SK-N-SH treated with all-trans-retinoic acid at 6 μM for 48 hours (cell line): Measurements from ENCODE around the gene BBS9.

Experiments
- ATAC-seq: fragments of 200-7000 bp; cut with Tn5 transposase; 3 replicates; pipeline ENCODE4 v1.9.1; 2020; ENCODE audit warnings: mild to moderate bottlenecking, moderate library complexity
- ARNTL ChIP-seq: fragments of 450-650 bp; formaldehyde crosslinking; IDR thresholded peaks from 2 replicates; pipeline ENCODE4 v1.5.0; 2020; ENCODE audit warnings: low read depth, mild to moderate bottlenecking, moderate library complexity, borderline replicate concordance
- BACH2 ChIP-seq: fragments of 250-450 bp; sonication (Bioruptor Pico); IDR thresholded peaks from 2 replicates; pipeline ENCODE4 v1.9.0; 2021; ENCODE audit warnings: mild to moderate bottlenecking, borderline replicate concordance
- CSDC2 ChIP-seq: fragments of 250-450 bp; sonication (Bioruptor Pico); IDR thresholded peaks from 2 replicates; pipeline ENCODE4 v1.5.0; 2020; ENCODE audit warnings: mild to moderate bottlenecking, moderate library complexity
- ESRRG ChIP-seq: fragments of 250-450 bp; sonication (Bioruptor Pico); IDR thresholded peaks from 2 replicates; pipeline ENCODE4 v1.6.1; 2021; ENCODE audit warnings: mild to moderate bottlenecking
- GLIS3 ChIP-seq: fragments of 250-450 bp; sonication (Bioruptor Pico); IDR thresholded peaks from 2 replicates; pipeline ENCODE4 v1.5.0; 2020; ENCODE audit warnings: mild to moderate bottlenecking, moderate library complexity
- ISL1 ChIP-seq: fragments of 250-450 bp; sonication (Bioruptor Pico); IDR thresholded peaks from 2 replicates; pipeline ENCODE4 v2.1.2; 2022; ENCODE audit warnings: mild to moderate bottlenecking, moderate library complexity
- OSR1 ChIP-seq: fragments of 250-450 bp; sonication (Bioruptor Pico); IDR thresholded peaks from 2 replicates; pipeline ENCODE4 v1.8.0; 2022; ENCODE audit warnings: moderate library complexity, mild to moderate bottlenecking, inconsistent platforms
- PPARA ChIP-seq: fragments of 250-450 bp; sonication (Bioruptor Pico); IDR thresholded peaks from 2 replicates; pipeline ENCODE4 v1.5.0; 2020; ENCODE audit warnings: mild to moderate bottlenecking, borderline replicate concordance
- RARB ChIP-seq: fragments of 250-450 bp; sonication (Bioruptor Pico); IDR thresholded peaks from 2 replicates; pipeline ENCODE4 v1.8.0; 2021; ENCODE audit warnings: mild to moderate bottlenecking, moderate library complexity
- SNAI2 ChIP-seq: fragments of 250-450 bp; sonication (Bioruptor Pico); IDR thresholded peaks from 2 replicates; pipeline ENCODE4 v1.5.0; 2020; ENCODE audit warnings: mild to moderate bottlenecking, moderate library complexity
- TCF4 ChIP-seq: fragments of 250-450 bp; sonication (Bioruptor Pico); IDR thresholded peaks from 2 replicates; pipeline ENCODE4 v1.8.0; 2021; ENCODE audit warnings: mild to moderate bottlenecking, moderate library complexity, borderline replicate concordance
- TOX ChIP-seq: fragments of 250-450 bp; sonication (Bioruptor Pico); IDR thresholded peaks from 2 replicates; pipeline ENCODE4 v1.8.0; 2021; ENCODE audit warnings: mild to moderate bottlenecking, moderate library complexity, borderline replicate concordance
- ZC3H10 ChIP-seq: fragments of 250-450 bp; sonication (Bioruptor Pico); IDR thresholded peaks from 2 replicates; pipeline ENCODE4 v1.5.1; 2021; ENCODE audit warnings: mild to moderate bottlenecking, moderate library complexity
- ZFP3 ChIP-seq: fragments of 250-450 bp; sonication (Bioruptor Pico); IDR thresholded peaks from 2 replicates; pipeline ENCODE4 v1.5.0; 2020; ENCODE audit warnings: mild to moderate bottlenecking, moderate library complexity
- ZFP30 ChIP-seq: fragments of 450-650 bp; formaldehyde crosslinking; IDR thresholded peaks from 2 replicates; pipeline ENCODE4 v1.5.0; 2022; ENCODE audit warnings: mild to moderate bottlenecking, moderate library complexity
- ZNF565 ChIP-seq: fragments of 450-650 bp; formaldehyde crosslinking; conservative IDR thresholded peaks from 2 replicates; pipeline ENCODE4 v1.5.0; 2020; ENCODE audit warnings: low read depth, mild to moderate bottlenecking, moderate library complexity
- ZNF70 ChIP-seq: fragments of 450-650 bp; formaldehyde crosslinking; IDR thresholded peaks from 2 replicates; pipeline ENCODE4 v1.5.0; 2020; ENCODE audit warnings: mild to moderate bottlenecking, moderate library complexity
- ZNF8 ChIP-seq: fragments of 450-650 bp; formaldehyde crosslinking; IDR thresholded peaks from 2 replicates; pipeline ENCODE4 v1.5.0; 2020; ENCODE audit warnings: mild to moderate bottlenecking, moderate library complexity
- TF ChIP-seq, protein P1 (sequence below): fragments of 250-450 bp; sonication (Bioruptor Pico); IDR thresholded peaks from 2 replicates; pipeline ENCODE4 v1.5.1; 2020; ENCODE audit warnings: low read depth, mild to moderate bottlenecking, moderate library complexity
- TF ChIP-seq, protein P2 (sequence below): fragments of 250-450 bp; sonication (Bioruptor Pico); IDR thresholded peaks from 2 replicates; pipeline ENCODE4 v1.8.0; 2020; ENCODE audit warnings: mild to moderate bottlenecking, moderate library complexity, borderline replicate concordance
- TF ChIP-seq, protein P3 (sequence below): fragments of 250-450 bp; sonication (Bioruptor Pico); IDR thresholded peaks from 2 replicates; pipeline ENCODE4 v1.5.0; 2020; ENCODE audit warnings: mild to moderate bottlenecking, moderate library complexity
- TF ChIP-seq, protein P4 (sequence below): fragments of 250-450 bp; sonication (Bioruptor Pico); IDR thresholded peaks from 2 replicates; pipeline ENCODE4 v1.5.1; 2021; ENCODE audit warnings: mild to moderate bottlenecking, moderate library complexity

The BBS9 gene

DNA sequence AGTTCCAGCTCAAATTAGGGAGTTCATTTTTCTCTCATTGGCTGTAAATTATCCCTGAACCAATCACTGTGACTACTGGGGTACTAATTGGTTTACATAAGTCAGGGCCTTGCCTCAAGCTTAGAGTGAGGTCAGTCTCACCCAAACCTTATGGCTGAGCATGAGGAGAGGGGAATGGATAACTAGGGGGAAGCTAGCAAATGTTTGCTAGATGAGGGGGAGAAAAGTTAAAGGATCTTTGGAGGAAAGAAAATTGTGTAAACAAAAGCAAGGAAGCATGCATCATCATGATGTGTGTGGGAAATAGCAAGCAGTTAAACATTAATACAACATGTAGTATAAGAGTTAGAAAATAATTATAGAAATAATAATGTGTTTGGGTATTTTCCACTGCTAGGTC is 121.9 kb downstream of the BBS9 start (continued):
- TF ChIP-seq, protein P1, sequence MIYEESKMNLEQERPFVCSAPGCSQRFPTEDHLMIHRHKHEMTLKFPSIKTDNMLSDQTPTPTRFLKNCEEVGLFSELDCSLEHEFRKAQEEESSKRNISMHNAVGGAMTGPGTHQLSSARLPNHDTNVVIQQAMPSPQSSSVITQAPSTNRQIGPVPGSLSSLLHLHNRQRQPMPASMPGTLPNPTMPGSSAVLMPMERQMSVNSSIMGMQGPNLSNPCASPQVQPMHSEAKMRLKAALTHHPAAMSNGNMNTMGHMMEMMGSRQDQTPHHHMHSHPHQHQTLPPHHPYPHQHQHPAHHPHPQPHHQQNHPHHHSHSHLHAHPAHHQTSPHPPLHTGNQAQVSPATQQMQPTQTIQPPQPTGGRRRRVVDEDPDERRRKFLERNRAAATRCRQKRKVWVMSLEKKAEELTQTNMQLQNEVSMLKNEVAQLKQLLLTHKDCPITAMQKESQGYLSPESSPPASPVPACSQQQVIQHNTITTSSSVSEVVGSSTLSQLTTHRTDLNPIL, result no peak
- TF ChIP-seq OSR1 (CRISPR knock-in tag) (no peak), ISL1 (CRISPR knock-in tag) (no peak), SNAI2 (CRISPR knock-in tag) (no peak), ESRRG (CRISPR knock-in tag) (no peak)
- TF ChIP-seq, protein P2, sequence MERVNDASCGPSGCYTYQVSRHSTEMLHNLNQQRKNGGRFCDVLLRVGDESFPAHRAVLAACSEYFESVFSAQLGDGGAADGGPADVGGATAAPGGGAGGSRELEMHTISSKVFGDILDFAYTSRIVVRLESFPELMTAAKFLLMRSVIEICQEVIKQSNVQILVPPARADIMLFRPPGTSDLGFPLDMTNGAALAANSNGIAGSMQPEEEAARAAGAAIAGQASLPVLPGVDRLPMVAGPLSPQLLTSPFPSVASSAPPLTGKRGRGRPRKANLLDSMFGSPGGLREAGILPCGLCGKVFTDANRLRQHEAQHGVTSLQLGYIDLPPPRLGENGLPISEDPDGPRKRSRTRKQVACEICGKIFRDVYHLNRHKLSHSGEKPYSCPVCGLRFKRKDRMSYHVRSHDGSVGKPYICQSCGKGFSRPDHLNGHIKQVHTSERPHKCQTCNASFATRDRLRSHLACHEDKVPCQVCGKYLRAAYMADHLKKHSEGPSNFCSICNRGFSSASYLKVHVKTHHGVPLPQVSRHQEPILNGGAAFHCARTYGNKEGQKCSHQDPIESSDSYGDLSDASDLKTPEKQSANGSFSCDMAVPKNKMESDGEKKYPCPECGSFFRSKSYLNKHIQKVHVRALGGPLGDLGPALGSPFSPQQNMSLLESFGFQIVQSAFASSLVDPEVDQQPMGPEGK (CRISPR knock-in tag), result no peak
- TF ChIP-seq, all 23 proteins: peak for 0

DNA sequence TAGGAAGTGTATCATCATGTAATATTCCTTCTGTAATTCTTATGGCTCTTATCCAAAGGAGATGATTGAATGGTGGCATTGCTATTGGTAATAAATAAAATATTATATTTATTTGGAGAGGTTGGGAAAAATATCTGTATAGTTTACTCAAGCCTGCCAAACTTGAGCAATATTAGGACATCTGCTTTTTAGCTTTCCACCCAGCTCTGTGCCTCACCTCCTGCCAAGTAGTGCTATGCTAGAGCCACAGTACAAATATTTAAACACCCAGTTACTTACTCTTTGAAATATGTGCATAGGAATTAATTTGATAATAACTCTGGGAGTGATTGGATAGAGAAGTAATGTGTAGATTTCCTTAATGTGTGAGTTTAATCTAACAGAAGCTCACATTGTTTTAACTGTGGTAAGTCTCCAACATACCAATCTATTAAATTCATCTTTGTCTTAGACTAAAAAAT is 129.2 kb downstream of the BBS9 start:
- ATAC-seq, result peak; percentile 48; the same call in 2 of the 3 replicates
- TF ChIP-seq, protein P3, sequence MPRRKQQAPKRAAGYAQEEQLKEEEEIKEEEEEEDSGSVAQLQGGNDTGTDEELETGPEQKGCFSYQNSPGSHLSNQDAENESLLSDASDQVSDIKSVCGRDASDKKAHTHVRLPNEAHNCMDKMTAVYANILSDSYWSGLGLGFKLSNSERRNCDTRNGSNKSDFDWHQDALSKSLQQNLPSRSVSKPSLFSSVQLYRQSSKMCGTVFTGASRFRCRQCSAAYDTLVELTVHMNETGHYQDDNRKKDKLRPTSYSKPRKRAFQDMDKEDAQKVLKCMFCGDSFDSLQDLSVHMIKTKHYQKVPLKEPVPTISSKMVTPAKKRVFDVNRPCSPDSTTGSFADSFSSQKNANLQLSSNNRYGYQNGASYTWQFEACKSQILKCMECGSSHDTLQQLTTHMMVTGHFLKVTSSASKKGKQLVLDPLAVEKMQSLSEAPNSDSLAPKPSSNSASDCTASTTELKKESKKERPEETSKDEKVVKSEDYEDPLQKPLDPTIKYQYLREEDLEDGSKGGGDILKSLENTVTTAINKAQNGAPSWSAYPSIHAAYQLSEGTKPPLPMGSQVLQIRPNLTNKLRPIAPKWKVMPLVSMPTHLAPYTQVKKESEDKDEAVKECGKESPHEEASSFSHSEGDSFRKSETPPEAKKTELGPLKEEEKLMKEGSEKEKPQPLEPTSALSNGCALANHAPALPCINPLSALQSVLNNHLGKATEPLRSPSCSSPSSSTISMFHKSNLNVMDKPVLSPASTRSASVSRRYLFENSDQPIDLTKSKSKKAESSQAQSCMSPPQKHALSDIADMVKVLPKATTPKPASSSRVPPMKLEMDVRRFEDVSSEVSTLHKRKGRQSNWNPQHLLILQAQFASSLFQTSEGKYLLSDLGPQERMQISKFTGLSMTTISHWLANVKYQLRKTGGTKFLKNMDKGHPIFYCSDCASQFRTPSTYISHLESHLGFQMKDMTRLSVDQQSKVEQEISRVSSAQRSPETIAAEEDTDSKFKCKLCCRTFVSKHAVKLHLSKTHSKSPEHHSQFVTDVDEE (CRISPR knock-in tag), result no peak
- no peak for TF ChIP-seq RARB (CRISPR knock-in tag)
- no peak for TF ChIP-seq ZFP3
- 0 out of 2 replicates have a peak, but pooled peaks have one; percentile 24 for TF ChIP-seq ISL1 (CRISPR knock-in tag)

DNA sequence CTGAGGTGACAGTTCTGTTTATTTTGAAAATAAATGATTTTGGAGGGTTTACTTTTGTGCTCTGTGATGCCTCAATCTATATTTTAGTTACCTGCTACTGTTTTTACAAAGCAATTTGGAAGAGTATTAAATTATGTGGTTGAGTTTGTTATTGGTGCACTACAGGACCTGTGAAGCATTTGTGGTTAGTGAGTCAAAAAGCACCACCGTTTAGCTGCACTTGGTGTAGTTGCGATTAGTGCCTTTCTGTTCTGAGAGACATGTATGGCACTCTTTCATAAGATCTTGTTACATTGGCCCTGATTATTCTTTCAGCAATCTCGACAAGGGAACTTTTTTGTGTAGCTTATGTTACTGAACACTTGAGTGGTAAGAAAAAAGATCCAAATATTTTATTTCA is 132.2 kb downstream of the BBS9 start:
- no peak for TF ChIP-seq ZFP3
- TF ChIP-seq ISL1 (CRISPR knock-in tag), result no peak
- no peak for TF ChIP-seq ZNF70 (CRISPR knock-in tag)
- no peak for TF ChIP-seq ESRRG (CRISPR knock-in tag)
- no peak for TF ChIP-seq PPARA
- no peak for TF ChIP-seq RARB (CRISPR knock-in tag)
- no peak for TF ChIP-seq BACH2 (CRISPR knock-in tag)
- TF ChIP-seq ZFP30 (CRISPR knock-in tag), result no peak
- no peak for TF ChIP-seq ZC3H10 (CRISPR knock-in tag)
- TF ChIP-seq, protein P2 (CRISPR knock-in tag), result no peak
- no peak for TF ChIP-seq TOX (CRISPR knock-in tag)
- no peak for TF ChIP-seq SNAI2 (CRISPR knock-in tag)
- TF ChIP-seq, protein P1, result no peak
- TF ChIP-seq TCF4, result no peak
- no peak for TF ChIP-seq ARNTL (CRISPR knock-in tag)
- TF ChIP-seq OSR1 (CRISPR knock-in tag), result no peak
- TF ChIP-seq ZNF8, result no peak
- no peak for ATAC-seq

DNA sequence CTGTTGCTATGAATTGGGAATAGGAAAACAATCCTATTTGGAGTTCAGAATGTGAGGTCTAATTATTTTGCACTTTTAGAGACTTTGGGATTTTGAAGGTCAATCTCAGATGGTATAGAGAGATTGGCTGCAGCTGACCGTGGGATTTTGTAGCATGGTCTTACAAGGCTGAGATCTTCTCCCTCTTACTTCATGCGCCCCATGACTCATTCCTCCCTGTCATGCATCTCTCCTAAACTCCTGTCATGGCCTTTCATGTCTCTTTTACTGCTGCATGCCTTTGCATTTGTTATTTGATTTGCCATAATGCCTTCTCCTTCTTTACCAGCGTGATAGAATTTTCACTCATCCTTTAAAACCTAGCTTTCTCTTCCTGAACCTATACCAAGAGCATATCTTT is 133.1 kb downstream of the BBS9 start:
- no peak for ATAC-seq
- no peak for TF ChIP-seq ZNF565 (CRISPR knock-in tag)
- TF ChIP-seq BACH2 (CRISPR knock-in tag), result no peak
- no peak for TF ChIP-seq CSDC2
- no peak for TF ChIP-seq ZFP3
- TF ChIP-seq GLIS3, result no peak
- no peak for TF ChIP-seq RARB (CRISPR knock-in tag)
- no peak for TF ChIP-seq ZNF8
- TF ChIP-seq ARNTL (CRISPR knock-in tag), result no peak
- no peak for TF ChIP-seq OSR1 (CRISPR knock-in tag)
- TF ChIP-seq, protein P4, sequence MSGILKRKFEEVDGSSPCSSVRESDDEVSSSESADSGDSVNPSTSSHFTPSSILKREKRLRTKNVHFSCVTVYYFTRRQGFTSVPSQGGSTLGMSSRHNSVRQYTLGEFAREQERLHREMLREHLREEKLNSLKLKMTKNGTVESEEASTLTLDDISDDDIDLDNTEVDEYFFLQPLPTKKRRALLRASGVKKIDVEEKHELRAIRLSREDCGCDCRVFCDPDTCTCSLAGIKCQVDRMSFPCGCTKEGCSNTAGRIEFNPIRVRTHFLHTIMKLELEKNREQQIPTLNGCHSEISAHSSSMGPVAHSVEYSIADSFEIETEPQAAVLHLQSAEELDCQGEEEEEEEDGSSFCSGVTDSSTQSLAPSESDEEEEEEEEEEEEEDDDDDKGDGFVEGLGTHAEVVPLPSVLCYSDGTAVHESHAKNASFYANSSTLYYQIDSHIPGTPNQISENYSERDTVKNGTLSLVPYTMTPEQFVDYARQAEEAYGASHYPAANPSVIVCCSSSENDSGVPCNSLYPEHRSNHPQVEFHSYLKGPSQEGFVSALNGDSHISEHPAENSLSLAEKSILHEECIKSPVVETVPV (CRISPR knock-in tag), result no peak
- TF ChIP-seq ESRRG (CRISPR knock-in tag), result no peak
- TF ChIP-seq TOX (CRISPR knock-in tag), result no peak
- TF ChIP-seq, protein P3 (CRISPR knock-in tag), result no peak
- no peak for TF ChIP-seq SNAI2 (CRISPR knock-in tag)
